BE2C (cell line): Measurements from ENCODE around the gene P2RX3.

Source experiments
- DNase-seq: peaks from one replicate; pipeline ENCODE4 v3.0.0-alpha.2; 2020
- H3K27me3 ChIP-seq: fragments of 250-450 bp; sonication (Bioruptor Pico); 2 replicates; pipeline ENCODE4 v1.5.1; 2020; ENCODE audit warnings: mild to moderate bottlenecking
- H3K36me3 ChIP-seq: fragments of 250-450 bp; sonication (Bioruptor Pico); 2 replicates; pipeline ENCODE4 v1.5.1; 2020; ENCODE audit warnings: mild to moderate bottlenecking
- H3K4me1 ChIP-seq: fragments of 250-450 bp; sonication (Bioruptor Pico); 2 replicates; pipeline ENCODE4 v1.5.1; 2020
- H3K4me3 ChIP-seq: 2 replicates; pipeline ENCODE4 v1.5.1; 2011; ENCODE audit warnings: low read depth, low read length
- H3K9me3 ChIP-seq: fragments of 250-450 bp; sonication (Bioruptor Pico); 2 replicates; pipeline ENCODE4 v1.5.1; 2020
- TF ChIP-seq, protein P1 (sequence below): IDR thresholded peaks from 2 replicates; pipeline ENCODE4 v1.5.1; 2012; ENCODE audit warnings: mild to moderate bottlenecking, low read depth, low read length

Gene P2RX3

GRCh38 chr11:57305523-57305922, 32.6 kb upstream of the P2RX3 start:
- Histone ChIP-seq H3K9me3 (no peaks in the 10 kb centered on the region), H3K4me3 (no peak overlapping the region), H3K27me3 (no peaks in the 10 kb centered on the region), H3K4me1 (no peaks in the 10 kb centered on the region), H3K36me3 (peaks cover 13% of the 10 kb centered on the region)
- DNase-seq, result no peak
- TF ChIP-seq, protein P1, sequence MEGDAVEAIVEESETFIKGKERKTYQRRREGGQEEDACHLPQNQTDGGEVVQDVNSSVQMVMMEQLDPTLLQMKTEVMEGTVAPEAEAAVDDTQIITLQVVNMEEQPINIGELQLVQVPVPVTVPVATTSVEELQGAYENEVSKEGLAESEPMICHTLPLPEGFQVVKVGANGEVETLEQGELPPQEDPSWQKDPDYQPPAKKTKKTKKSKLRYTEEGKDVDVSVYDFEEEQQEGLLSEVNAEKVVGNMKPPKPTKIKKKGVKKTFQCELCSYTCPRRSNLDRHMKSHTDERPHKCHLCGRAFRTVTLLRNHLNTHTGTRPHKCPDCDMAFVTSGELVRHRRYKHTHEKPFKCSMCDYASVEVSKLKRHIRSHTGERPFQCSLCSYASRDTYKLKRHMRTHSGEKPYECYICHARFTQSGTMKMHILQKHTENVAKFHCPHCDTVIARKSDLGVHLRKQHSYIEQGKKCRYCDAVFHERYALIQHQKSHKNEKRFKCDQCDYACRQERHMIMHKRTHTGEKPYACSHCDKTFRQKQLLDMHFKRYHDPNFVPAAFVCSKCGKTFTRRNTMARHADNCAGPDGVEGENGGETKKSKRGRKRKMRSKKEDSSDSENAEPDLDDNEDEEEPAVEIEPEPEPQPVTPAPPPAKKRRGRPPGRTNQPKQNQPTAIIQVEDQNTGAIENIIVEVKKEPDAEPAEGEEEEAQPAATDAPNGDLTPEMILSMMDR, result no peak

DNA sequence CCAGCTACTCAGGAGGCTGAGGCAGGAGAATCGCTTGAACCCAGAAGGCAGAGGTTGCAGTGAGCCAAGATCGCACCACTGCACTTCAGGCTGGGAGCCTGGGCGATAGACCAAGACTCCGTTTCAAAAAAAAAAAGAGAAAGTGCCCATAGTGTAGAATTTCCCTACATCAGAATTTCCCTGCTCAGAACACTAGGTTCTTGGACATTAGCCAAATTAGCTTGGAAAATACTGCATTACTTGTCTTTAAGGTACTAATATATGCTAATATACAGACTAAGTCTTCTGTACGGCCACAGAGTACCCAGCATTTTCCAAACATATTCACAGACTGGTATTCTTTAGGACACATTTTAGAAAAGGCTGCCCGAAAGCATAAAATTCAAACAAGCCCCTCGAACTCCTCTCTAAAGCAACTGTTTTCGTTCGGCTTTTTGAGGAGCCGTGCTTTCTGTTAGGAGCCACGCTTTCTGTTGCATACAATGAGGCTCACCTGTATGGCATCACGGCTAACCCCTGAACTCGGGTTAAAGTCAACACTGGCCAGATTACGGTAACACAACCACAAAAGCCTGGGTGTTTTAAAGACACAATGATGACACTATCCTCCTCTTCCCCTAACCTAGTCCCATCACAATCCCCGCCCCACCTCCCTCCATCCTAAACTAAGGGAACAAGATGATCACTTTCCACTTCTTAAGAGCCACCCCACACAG, 31.8 kb upstream of the P2RX3 start:
- peaks cover 10% of the 10 kb centered on the region for H3K36me3 ChIP-seq

DNA sequence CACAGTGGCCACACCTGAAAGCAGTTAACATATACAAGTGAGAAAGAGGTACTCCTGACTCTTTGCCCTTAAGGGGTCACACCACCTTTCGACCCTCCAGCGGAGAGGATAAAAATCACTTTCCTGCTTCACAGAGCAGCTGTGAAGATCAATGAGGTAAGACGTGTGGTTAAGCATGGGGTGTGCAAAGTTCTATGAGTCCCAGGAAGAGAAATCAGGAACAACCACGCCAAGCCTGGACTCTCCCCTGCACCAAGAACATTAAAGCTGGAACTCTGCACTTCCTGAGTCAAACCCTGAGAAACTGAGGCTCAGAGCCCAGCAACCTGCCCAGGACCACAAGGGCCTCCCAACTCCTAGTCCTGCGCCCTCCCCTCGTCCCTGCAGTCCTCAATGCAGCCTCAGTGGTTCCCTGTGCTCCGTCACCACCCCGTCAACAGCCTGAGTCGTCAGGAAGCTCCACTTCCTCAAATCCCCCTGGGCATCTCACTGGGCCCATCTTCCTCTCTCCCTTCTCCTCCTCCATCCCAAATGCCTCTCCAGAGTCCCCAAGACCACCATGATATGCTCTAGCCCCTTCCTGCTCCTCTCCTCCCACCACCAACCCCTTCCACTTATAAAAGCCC, 31.1 kb upstream of the P2RX3 start:
- no peaks in the 10 kb centered on the region for H3K4me1 ChIP-seq
- peaks cover 8% of the 10 kb centered on the region for H3K36me3 ChIP-seq
- TF ChIP-seq, protein P1, result no peak
- H3K4me3 ChIP-seq, result no peak overlapping the region
- no peaks in the 10 kb centered on the region for H3K9me3 ChIP-seq
- no peaks in the 10 kb centered on the region for H3K27me3 ChIP-seq
- no peak for DNase-seq

More for the DNA sequence above, 31.8 kb upstream of the P2RX3 start:
- Histone ChIP-seq H3K9me3 (no peaks in the 10 kb centered on the region), H3K4me1 (no peaks in the 10 kb centered on the region), H3K4me3 (no peak overlapping the region), H3K27me3 (no peaks in the 10 kb centered on the region)
- TF ChIP-seq, protein P1, result no peak
- DNase-seq, result no peak

DNA sequence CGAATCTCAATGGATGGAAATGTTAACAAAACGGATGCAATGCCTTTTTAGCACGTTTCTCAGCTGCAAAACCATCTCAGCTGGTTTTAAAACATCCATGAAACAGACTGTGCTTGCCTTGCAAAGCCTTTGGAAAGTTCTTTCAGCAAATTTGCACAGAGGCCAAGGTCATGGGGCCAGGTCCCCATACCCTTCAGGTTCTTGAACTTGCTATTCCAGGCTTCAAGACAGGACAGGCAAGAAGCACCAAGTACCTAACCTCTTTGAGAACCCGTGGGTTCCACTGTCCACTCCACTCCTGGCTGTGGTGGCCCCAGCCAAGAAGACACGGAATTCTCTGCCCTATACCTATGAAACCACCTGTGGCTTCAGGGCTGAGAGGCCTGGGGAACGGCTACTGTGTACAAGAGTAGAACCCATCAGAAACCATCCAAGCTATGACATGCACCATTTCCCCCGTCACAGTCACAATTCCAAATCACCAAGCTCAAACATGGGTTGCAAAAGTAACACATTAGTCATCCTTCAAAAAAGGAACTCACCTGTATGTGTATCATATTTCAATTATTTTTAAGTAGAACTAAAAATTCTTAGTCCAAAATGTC, 30.4 kb upstream of the P2RX3 start:
- H3K4me3 ChIP-seq, result no peak overlapping the region
- TF ChIP-seq, protein P1, result no peak
- peaks cover 14% of the 10 kb centered on the region for H3K36me3 ChIP-seq
- no peak for DNase-seq
- no peaks in the 10 kb centered on the region for H3K9me3 ChIP-seq
- H3K4me1 ChIP-seq, result no peaks in the 10 kb centered on the region
- H3K27me3 ChIP-seq, result no peaks in the 10 kb centered on the region

DNA sequence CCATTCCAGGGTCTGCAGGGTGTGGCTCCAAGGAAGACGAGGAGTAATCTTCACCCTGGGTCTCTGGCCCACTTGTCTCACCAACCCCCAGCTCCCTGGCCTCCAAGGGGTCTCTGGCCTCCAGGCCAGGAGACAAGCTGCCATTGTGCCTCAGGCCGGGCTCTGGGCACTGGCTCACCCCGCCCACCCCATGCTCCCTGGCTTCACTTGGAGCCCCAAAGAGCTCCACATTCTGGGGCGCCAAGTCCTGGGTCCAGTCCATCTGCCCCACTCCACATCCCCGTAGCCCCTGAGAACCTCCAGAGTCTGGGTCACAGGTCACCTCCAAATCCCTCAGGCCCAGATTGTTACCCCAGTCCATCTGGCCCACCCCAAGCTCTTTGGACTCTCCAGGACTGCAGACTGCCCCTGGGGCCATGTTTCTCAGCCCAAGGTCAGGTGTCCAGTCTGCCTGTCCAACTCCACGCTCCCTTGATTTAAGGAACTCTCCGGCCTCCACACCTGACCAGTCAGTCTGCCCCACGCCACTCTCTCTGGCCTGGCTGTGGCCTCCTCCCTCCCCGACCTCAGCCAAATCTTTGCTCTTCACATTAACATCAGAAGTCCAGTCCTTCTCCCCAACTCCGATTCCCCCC, 29.6 kb upstream of the P2RX3 start:
- Histone ChIP-seq H3K4me1 (no peaks in the 10 kb centered on the region), H3K27me3 (no peaks in the 10 kb centered on the region), H3K36me3 (peaks cover 19% of the 10 kb centered on the region), H3K9me3 (no peaks in the 10 kb centered on the region), H3K4me3 (no peak overlapping the region)
- TF ChIP-seq, protein P1, result no peak
- DNase-seq, result no peak
